Astrocyte (in vitro differentiated cells and primary cell): ENCODE results near the gene PCDHGB1. TPM values are rescaled to one million over a fixed set of nuclear protein-coding genes. Genes with fewer than 3 reads are reported as not detected.

ENCODE experiments used
- DNase-seq: peaks from one replicate; pipeline ENCODE4 v3.0.0-alpha.2; 2010; ENCODE audit warnings: low read depth
- FAIRE-seq: peaks from 2 replicates; lab custom pipeline; 2011; peaks lifted over from hg19 to GRCh38; lab: Jason Lieb, UNC
- H2AFZ ChIP-seq: 2 replicates; pipeline ENCODE4 v1.6.0; 2012; ENCODE audit warnings: low read depth, low read length, inconsistent platforms
- H3K27ac ChIP-seq: 2 replicates; pipeline ENCODE4 v1.5.1; 2011; ENCODE audit warnings: low read depth, low read length, inconsistent platforms
- H3K27me3 ChIP-seq: 2 replicates; pipeline ENCODE4 v1.6.0; 2011; ENCODE audit warnings: low read length, inconsistent platforms; ENCODE audit not compliant: insufficient read depth
- H3K36me3 ChIP-seq: 2 replicates; pipeline ENCODE4 v1.5.1; 2011; ENCODE audit warnings: low read length, inconsistent platforms; ENCODE audit not compliant: insufficient read depth
- H3K4me1 ChIP-seq: 2 replicates; pipeline ENCODE4 v1.5.1; 2011; ENCODE audit warnings: low read length, inconsistent platforms; ENCODE audit not compliant: insufficient read depth
- H3K4me2 ChIP-seq: 2 replicates; pipeline ENCODE4 v1.6.0; 2012; ENCODE audit warnings: low read length, inconsistent platforms
- H3K4me3 ChIP-seq: 2 replicates; pipeline ENCODE4 v1.5.1; 2011; ENCODE audit warnings: low read depth, mild to moderate bottlenecking, low read length, inconsistent platforms; ENCODE audit not compliant: insufficient read depth
- H3K79me2 ChIP-seq: 2 replicates; pipeline ENCODE4 v1.6.0; 2012; ENCODE audit warnings: mild to moderate bottlenecking, low read length, inconsistent platforms; ENCODE audit not compliant: insufficient read depth
- H3K9ac ChIP-seq: 2 replicates; pipeline ENCODE4 v1.6.0; 2012; ENCODE audit warnings: mild to moderate bottlenecking, low read length, inconsistent platforms
- H3K9me3 ChIP-seq: 2 replicates; pipeline ENCODE4 v1.5.1; 2012; ENCODE audit warnings: low read depth, mild to moderate bottlenecking, low read length, inconsistent platforms; ENCODE audit not compliant: insufficient read depth
- H4K20me1 ChIP-seq: 2 replicates; pipeline ENCODE4 v1.6.0; 2012; ENCODE audit warnings: low read length, inconsistent platforms; ENCODE audit not compliant: insufficient read depth
- H3K27ac Mint-ChIP-seq: one replicate; pipeline ENCODE4 v1.8.0; 2021; ENCODE audit warnings: mild to moderate bottlenecking, mixed read lengths; ENCODE audit not compliant: unreplicated experiment
- H3K27me3 Mint-ChIP-seq: one replicate; pipeline ENCODE4 v1.8.0; 2021; ENCODE audit warnings: low read depth, mixed read lengths; ENCODE audit not compliant: unreplicated experiment
- H3K36me3 Mint-ChIP-seq: one replicate; pipeline ENCODE4 v1.8.0; 2021; ENCODE audit warnings: low read depth, mixed read lengths; ENCODE audit not compliant: unreplicated experiment
- H3K4me1 Mint-ChIP-seq: one replicate; pipeline ENCODE4 v1.8.0; 2021; ENCODE audit warnings: low read depth, mixed read lengths; ENCODE audit not compliant: unreplicated experiment
- H3K4me3 Mint-ChIP-seq: one replicate; pipeline ENCODE4 v1.8.0; 2021; ENCODE audit warnings: mild to moderate bottlenecking, moderate library complexity, mixed read lengths; ENCODE audit not compliant: unreplicated experiment
- H3K9me3 Mint-ChIP-seq: one replicate; pipeline ENCODE4 v1.8.0; 2021; ENCODE audit warnings: mild to moderate bottlenecking, mixed read lengths; ENCODE audit not compliant: unreplicated experiment
- CTCF ChIP-seq: IDR thresholded peaks from 2 replicates; pipeline ENCODE4 v1.5.1; 2011; ENCODE audit warnings: low read depth, mild to moderate bottlenecking, inconsistent platforms, low read length, moderate library complexity; ENCODE audit not compliant: insufficient read depth
- EZH2 ChIP-seq: IDR thresholded peaks from 2 replicates; pipeline ENCODE4 v1.6.1; 2012; ENCODE audit warnings: mild to moderate bottlenecking, low read length, inconsistent platforms; ENCODE audit not compliant: insufficient read depth
- total RNA-seq: library from RNA; stranded (reverse); gene quantifications from 2 replicates; pipeline ENCODE4 v1.2.1, GENCODE V29; 2021

Gene PCDHGB1
- total RNA-seq, 1 donor from 2014 or later = 1.5 TPM

DNA sequence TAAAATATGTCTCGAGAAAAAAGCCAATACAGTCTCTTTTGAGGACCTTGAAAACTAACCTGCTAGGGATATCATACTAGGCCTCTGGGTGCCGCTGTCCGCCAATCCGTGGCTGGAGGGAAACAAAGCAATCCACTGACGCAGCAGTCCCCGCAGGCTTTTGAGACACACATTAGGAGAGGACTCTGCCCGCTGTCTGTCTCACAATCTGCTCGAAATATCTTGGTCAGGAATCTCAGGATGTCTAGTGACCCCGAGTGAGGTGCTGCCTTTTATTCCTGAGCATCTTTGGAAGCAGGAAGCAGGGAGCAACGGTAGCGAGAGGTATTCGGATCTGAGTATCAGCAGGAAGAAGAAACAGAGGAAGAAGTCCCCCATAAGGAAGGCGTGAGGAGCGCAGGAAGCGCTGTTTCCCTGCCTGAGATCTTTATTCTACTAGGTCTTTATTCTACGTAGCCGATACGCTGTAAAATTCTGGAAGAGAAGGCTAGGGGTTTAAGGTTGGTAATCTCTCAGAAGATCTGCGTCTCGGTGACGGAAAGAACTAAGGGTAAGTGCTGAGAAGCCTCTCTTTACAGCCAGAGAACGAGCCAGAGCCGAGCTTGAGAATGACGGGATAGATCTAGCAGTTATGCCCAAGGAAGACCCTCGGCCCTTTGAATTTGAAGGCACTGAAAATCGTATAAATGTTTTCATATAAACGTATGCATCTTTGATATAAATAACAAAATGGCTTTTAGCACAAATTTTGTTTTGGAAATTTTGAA is 23.6 kb upstream of the PCDHGB1 start:
- TF ChIP-seq CTCF = peak; percentile 50
- TF ChIP-seq EZH2 = no peak
- Mint-ChIP-seq H3K4me3 (peak overlapping the region; percentile 47), H3K36me3 (no peaks in the 10 kb centered on the region), H3K9me3 (peaks cover 9% of the 10 kb centered on the region), H3K27me3 (no peaks in the 10 kb centered on the region), H3K4me1 (no peaks in the 10 kb centered on the region), H3K27ac (no peak overlapping the region)
- Histone ChIP-seq H3K79me2 (no peaks in the 10 kb centered on the region), H3K4me1 (no peaks in the 10 kb centered on the region), H3K9ac (peak overlapping the region; percentile 80), H3K27ac (peak overlapping the region; percentile 31), H3K27me3 (no peaks in the 10 kb centered on the region), H3K4me3 (peak overlapping the region; percentile 66), H4K20me1 (no peaks in the 10 kb centered on the region), H3K9me3 (peaks cover 16% of the 10 kb centered on the region), H3K4me2 (peak overlapping the region; percentile 93), H3K36me3 (no peaks in the 10 kb centered on the region), H2AFZ (peak overlapping the region; percentile 91)
- FAIRE-seq = no peak
- peak; percentile 68 for DNase-seq

- Mint-ChIP-seq H3K9me3 (peaks cover 10% of the 10 kb centered on the region), H3K4me1 (no peaks in the 10 kb centered on the region), H3K36me3 (no peaks in the 10 kb centered on the region), H3K27ac (no peak overlapping the region), H3K4me3 (no peak overlapping the region), H3K27me3 (no peaks in the 10 kb centered on the region)
- Histone ChIP-seq H3K36me3 (no peaks in the 10 kb centered on the region), H3K79me2 (no peaks in the 10 kb centered on the region), H3K4me1 (no peaks in the 10 kb centered on the region), H3K9ac (no peak overlapping the region), H3K4me3 (no peak overlapping the region), H3K27me3 (no peaks in the 10 kb centered on the region), H2AFZ (no peak overlapping the region), H3K9me3 (peaks cover 25% of the 10 kb centered on the region), H4K20me1 (no peaks in the 10 kb centered on the region), H3K27ac (no peak overlapping the region), H3K4me2 (no peak overlapping the region)
- FAIRE-seq (no peak), DNase-seq (no peak)
- TF ChIP-seq CTCF = no peak
- no peak for TF ChIP-seq EZH2
Measured at GRCh38 chr5:141328231-141328630, 21.7 kb upstream of the PCDHGB1 start.
